Activated B cell treated with CpG ODN at 0.5 μM for 24 hours (primary cell): ENCODE results near the gene PUS7L. TPM values are rescaled to one million over a fixed set of nuclear protein-coding genes. Genes with fewer than 3 reads are reported as not detected.

Source experiments
- ATAC-seq: fragments of 200-7000 bp; cut with Tn5 transposase; one replicate; pipeline ENCODE4 v1.10.0; 2021; ENCODE audit warnings: low read depth, mild to moderate bottlenecking, moderate library complexity
- CTCF ChIA-PET: fragments of 350-600 bp; sonication (Branson Sonifier 250); formaldehyde crosslinking; loops from one replicate; lab custom pipeline; 2021; ENCODE audit warnings: antibody characterized with exemption; lab: Charles Lee
- POLR2A ChIA-PET: fragments of 350-600 bp; sonication (Branson Sonifier 250); formaldehyde crosslinking; loops from one replicate; lab custom pipeline; 2021; ENCODE audit warnings: antibody characterized with exemption; lab: Charles Lee
- DNase-seq: peaks from one replicate; pipeline ENCODE4 v3.0.0; 2022
- H3K27ac Mint-ChIP-seq: one replicate; pipeline ENCODE4 v1.8.0; 2020; ENCODE audit warnings: mixed read lengths
- H3K27me3 Mint-ChIP-seq: one replicate; pipeline ENCODE4 v1.8.0; 2021; ENCODE audit warnings: mixed read lengths
- H3K36me3 Mint-ChIP-seq: one replicate; pipeline ENCODE4 v1.8.0; 2021; ENCODE audit warnings: low read depth, mixed read lengths
- H3K4me1 Mint-ChIP-seq: one replicate; pipeline ENCODE4 v1.8.0; 2021; ENCODE audit warnings: mixed read lengths
- H3K4me3 Mint-ChIP-seq: one replicate; pipeline ENCODE4 v1.8.0; 2020; ENCODE audit warnings: mild to moderate bottlenecking, mixed read lengths
- H3K9me3 Mint-ChIP-seq: one replicate; pipeline ENCODE4 v1.8.0; 2020; ENCODE audit warnings: mixed read lengths
- CTCF ChIP-seq: fragments of 200-600 bp; IDR thresholded peaks from one replicate; pipeline ENCODE4 v1.8.0; 2022; ENCODE audit warnings: antibody characterized with exemption, mild to moderate bottlenecking
- intact Hi-C: fragments of 100-400 bp; cut with micrococcal nuclease; formaldehyde crosslinking; loops from one replicate; pipeline ENCODE4 v1.15.1; 2024
- total RNA-seq: library from RNA; stranded (reverse); gene quantifications from 2 replicates; pipeline ENCODE4 v1.2.3, GENCODE V29; 2022

PUS7L gene
- total RNA-seq, 1 donor from 2014 or later, result 19.9 TPM

GRCh38 chr12:43675048-43675904 lies 83.3 kb downstream of the PUS7L start:
- ChIA-PET CTCF (no interaction called here), POLR2A (no interaction called here)
- no peak overlapping the region for H3K4me3 Mint-ChIP-seq
- H3K27ac Mint-ChIP-seq, result no peak overlapping the region
- peaks cover 12% of the 10 kb centered on the region for H3K9me3 Mint-ChIP-seq
- no peak for ATAC-seq
- no peak for TF ChIP-seq CTCF
- H3K36me3 Mint-ChIP-seq, result no peaks in the 10 kb centered on the region
- intact Hi-C loops, result loop anchor here (10.0 kb wide), 1 partner anchor 1190 kb away; no protein-coding TSS in a partner anchor
- DNase-seq, result no peak
- peaks cover 20% of the 10 kb centered on the region for H3K27me3 Mint-ChIP-seq
- no peaks in the 10 kb centered on the region for H3K4me1 Mint-ChIP-seq

- ChIA-PET POLR2A (no interaction called here), CTCF (no interaction called here)
- Mint-ChIP-seq H3K4me1 (no peaks in the 10 kb centered on the region), H3K27ac (no peak overlapping the region), H3K36me3 (no peaks in the 10 kb centered on the region), H3K4me3 (no peak overlapping the region), H3K27me3 (peaks cover 4% of the 10 kb centered on the region), H3K9me3 (no peaks in the 10 kb centered on the region)
- TF ChIP-seq CTCF, result no peak
- no peak for DNase-seq
- ATAC-seq, result no peak
- intact Hi-C loops, result no loop called here
These were observed 89.2 kb downstream of the PUS7L start for GRCh38 chr12:43669373-43669772.

Other genes starting within 250 kb of the PUS7L start
- not detected in 2 replicates for gene ADAMTS20, start 206.6 kb downstream of the PUS7L start, total RNA-seq
- gene IRAK4, start 161 bp upstream of the PUS7L start, total RNA-seq, result 38.4 and 40.8 TPM in 2 replicates
- 26.8 and 28.2 TPM in 2 replicates for gene TWF1, start 47.5 kb upstream of the PUS7L start, total RNA-seq
- gene TMEM117, start 77.3 kb upstream of the PUS7L start, total RNA-seq, result 3.5 and 4.8 TPM in 2 replicates